Type B pancreatic cell (in vitro differentiated cells): ENCODE measurements around the gene DST. TPM values are rescaled to one million over a fixed set of nuclear protein-coding genes. Genes with fewer than 3 reads are reported as not detected.

Experiments
- DNase-seq: peaks from one replicate; pipeline ENCODE4 v3.0.0; 2021; ENCODE audit warnings: mixed read lengths; ENCODE audit not compliant: unreplicated experiment; ENCODE audit errors: extremely low spot score
- H3K27ac Mint-ChIP-seq: 2 replicates; pipeline ENCODE4 v1.8.0; 2021; ENCODE audit warnings: mild to moderate bottlenecking, mixed read lengths
- H3K27me3 Mint-ChIP-seq: 2 replicates; pipeline ENCODE4 v1.8.0; 2021; ENCODE audit warnings: mixed read lengths
- H3K36me3 Mint-ChIP-seq: 2 replicates; pipeline ENCODE4 v1.8.0; 2021; ENCODE audit warnings: mixed read lengths
- H3K4me1 Mint-ChIP-seq: one replicate; pipeline ENCODE4 v1.8.0; 2021; ENCODE audit warnings: mixed read lengths; ENCODE audit not compliant: unreplicated experiment
- H3K4me3 Mint-ChIP-seq: 2 replicates; pipeline ENCODE4 v1.8.0; 2021; ENCODE audit warnings: mild to moderate bottlenecking, mixed read lengths
- H3K9me3 Mint-ChIP-seq: 2 replicates; pipeline ENCODE4 v1.8.0; 2021; ENCODE audit warnings: mixed read lengths
- CTCF ChIP-seq: fragments of 200-600 bp; sonication (generic); conservative IDR thresholded peaks from 2 replicates; pipeline ENCODE4 v1.5.0; 2021; ENCODE audit warnings: antibody characterized with exemption, mild to moderate bottlenecking
- total RNA-seq: library from RNA; stranded (reverse); gene quantifications from 2 replicates; pipeline ENCODE4 v1.2.1, GENCODE V29; 2021; ENCODE audit warnings: low replicate concordance

Gene DST
- total RNA-seq, 1 donor from 2014 or later, result 116 TPM

DNA sequence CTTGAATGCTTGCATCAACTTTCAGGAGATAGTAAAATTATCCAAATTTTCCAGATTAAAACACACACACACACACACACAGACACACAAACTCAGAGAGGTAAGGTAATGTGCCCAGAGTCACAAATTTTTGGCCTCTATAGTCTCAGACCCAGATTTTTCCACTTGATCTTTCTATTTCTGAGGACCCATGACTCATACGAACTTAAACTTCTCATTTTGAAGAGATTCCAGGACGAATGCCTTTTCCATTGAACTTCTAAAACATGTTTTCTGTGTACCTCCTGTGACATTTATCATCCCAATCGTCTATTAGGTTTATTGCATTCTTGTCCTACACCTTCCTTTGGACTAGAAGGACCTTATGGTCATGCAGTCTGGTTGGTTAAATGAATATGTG is 222.4 kb downstream of the DST start:
- Mint-ChIP-seq H3K27ac (no peak overlapping the region), H3K4me1 (peaks cover 4% of the 10 kb centered on the region), H3K36me3 (no peaks in the 10 kb centered on the region), H3K27me3 (no peaks in the 10 kb centered on the region), H3K9me3 (peaks cover 9% of the 10 kb centered on the region), H3K4me3 (no peak overlapping the region)
- no peak for TF ChIP-seq CTCF
- DNase-seq, result no peak

GRCh38 chr6:56419191-56419590 is 223.5 kb downstream of the DST start:
- H3K36me3 Mint-ChIP-seq, result no peaks in the 10 kb centered on the region
- H3K4me3 Mint-ChIP-seq, result no peak overlapping the region
- TF ChIP-seq CTCF, result no peak
- no peak for DNase-seq
- peaks cover 9% of the 10 kb centered on the region for H3K9me3 Mint-ChIP-seq
- no peak overlapping the region for H3K27ac Mint-ChIP-seq
- no peaks in the 10 kb centered on the region for H3K27me3 Mint-ChIP-seq
- no peaks in the 10 kb centered on the region for H3K4me1 Mint-ChIP-seq

- Mint-ChIP-seq H3K27me3 (no peaks in the 10 kb centered on the region), H3K4me1 (no peaks in the 10 kb centered on the region), H3K4me3 (no peak overlapping the region), H3K36me3 (no peaks in the 10 kb centered on the region), H3K9me3 (peaks cover 9% of the 10 kb centered on the region), H3K27ac (no peak overlapping the region)
- TF ChIP-seq CTCF, result no peak
- DNase-seq, result no peak
Measured at GRCh38 chr6:56417823-56418222, 224.9 kb downstream of the DST start.

DNA sequence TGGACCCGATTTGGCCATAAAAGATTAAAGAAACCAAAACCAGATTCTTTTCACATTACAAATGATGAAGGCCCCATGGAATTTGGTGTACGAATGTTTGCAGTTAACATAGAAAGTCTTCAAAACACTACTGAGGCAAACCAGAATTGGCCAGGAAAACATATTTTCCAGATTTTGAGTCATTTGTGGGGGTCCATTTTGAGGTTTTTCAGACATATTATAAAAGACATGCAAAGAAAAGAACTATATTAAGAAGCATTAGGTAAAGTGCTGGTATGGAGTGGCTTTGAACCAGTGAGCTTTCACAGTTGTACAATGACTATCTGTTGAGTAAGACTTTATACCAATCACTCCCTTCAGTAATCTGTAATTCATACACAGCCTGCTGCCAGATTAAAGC is 226.4 kb downstream of the DST start:
- DNase-seq, result no peak
- Mint-ChIP-seq H3K27me3 (no peaks in the 10 kb centered on the region), H3K4me3 (no peak overlapping the region), H3K27ac (no peak overlapping the region), H3K4me1 (no peaks in the 10 kb centered on the region), H3K9me3 (peaks cover under 1% of the 10 kb centered on the region), H3K36me3 (no peaks in the 10 kb centered on the region)
- TF ChIP-seq CTCF, result no peak

- no peak overlapping the region for H3K4me3 Mint-ChIP-seq
Measured at GRCh38 chr6:56408976-56409375, 233.7 kb downstream of the DST start.

More at GRCh38 chr6:56408976-56409375, 233.7 kb downstream of the DST start:
- H3K27me3 Mint-ChIP-seq, result no peaks in the 10 kb centered on the region
- H3K36me3 Mint-ChIP-seq, result no peaks in the 10 kb centered on the region
- H3K9me3 Mint-ChIP-seq, result no peaks in the 10 kb centered on the region
- DNase-seq, result no peak
- no peak for TF ChIP-seq CTCF
- peaks cover 7% of the 10 kb centered on the region for H3K4me1 Mint-ChIP-seq
- H3K27ac Mint-ChIP-seq, result no peak overlapping the region
